ENCODE measurements around the gene NUP93.

Gene NUP93

GRCh38 chr16:56824331-56824730 lies 94.4 kb downstream of the NUP93 start:
- DNase-seq = no peak

- no peak for DNase-seq
These were observed 94.9 kb downstream of the NUP93 start for GRCh38 chr16:56824804-56825203.

- no peak for DNase-seq
These were observed 95.9 kb downstream of the NUP93 start for GRCh38 chr16:56825826-56826225.

GRCh38 chr16:56828647-56829046 lies 98.7 kb downstream of the NUP93 start:
- DNase-seq = no peak

- DNase-seq = no peak
These were observed 100.7 kb downstream of the NUP93 start for GRCh38 chr16:56830669-56831068.

GRCh38 chr16:56832768-56833167 lies 102.8 kb downstream of the NUP93 start:
- DNase-seq = no peak

GRCh38 chr16:56833243-56833970 lies 103.5 kb downstream of the NUP93 start:
- no peak for DNase-seq

- DNase-seq = no peak
These were observed 105.4 kb downstream of the NUP93 start for GRCh38 chr16:56835320-56835719.

GRCh38 chr16:56836410-56837230 lies 106.7 kb downstream of the NUP93 start:
- DNase-seq = no peak

- DNase-seq = no peak
These were observed 108.9 kb downstream of the NUP93 start for GRCh38 chr16:56838622-56839337.

GRCh38 chr16:56841233-56841632 lies 111.3 kb downstream of the NUP93 start:
- no peak for DNase-seq

- DNase-seq = no peak
These were observed 111.7 kb downstream of the NUP93 start for GRCh38 chr16:56841659-56842058.

GRCh38 chr16:56842133-56842532 lies 112.2 kb downstream of the NUP93 start:
- DNase-seq = no peak

GRCh38 chr16:56844056-56844455 lies 114.1 kb downstream of the NUP93 start:
- DNase-seq = no peak

GRCh38 chr16:56847173-56847910 lies 117.4 kb downstream of the NUP93 start:
- DNase-seq = peak in 1 of 2 donors; percentile 37

- no peak for DNase-seq
These were observed 118.4 kb downstream of the NUP93 start for GRCh38 chr16:56848029-56848936.

- no peak for DNase-seq
These were observed 119.2 kb downstream of the NUP93 start for GRCh38 chr16:56848955-56849689.

- DNase-seq = no peak
These were observed 120.1 kb downstream of the NUP93 start for GRCh38 chr16:56849690-56850680.

- no peak for DNase-seq
These were observed 121.9 kb downstream of the NUP93 start for GRCh38 chr16:56851671-56852400.
